Astrocyte (in vitro differentiated cells and primary cell): Measurements from ENCODE around the gene SF1.

ENCODE experiments used
- CTCF ChIP-seq: IDR thresholded peaks from 2 replicates; pipeline ENCODE4 v1.5.1; 2011; ENCODE audit warnings: low read depth, mild to moderate bottlenecking, inconsistent platforms, low read length, moderate library complexity; ENCODE audit not compliant: insufficient read depth
- EZH2 ChIP-seq: IDR thresholded peaks from 2 replicates; pipeline ENCODE4 v1.6.1; 2012; ENCODE audit warnings: mild to moderate bottlenecking, low read length, inconsistent platforms; ENCODE audit not compliant: insufficient read depth

- TF ChIP-seq CTCF (no peak), EZH2 (no peak)
Measured at GRCh38 chr11:64731601-64732000, 46.7 kb downstream of the SF1 start.
